Stimulated activated CD4-positive, alpha-beta T cell treated with anti-CD3 and anti-CD28 coated beads, Interleukin-12 subunit alpha, Interleukin-12 subunit beta, amount 100 ng/mL, for 48 hours (primary cell): ENCODE data around the gene YTHDF1.

ENCODE experiments used
- DNase-seq, 3 donors: peaks; one replicate each; pipeline ENCODE4 v3.0.0-alpha.2; 2020; ENCODE audit warnings: low read depth in 2 of 3, low spot score in 1 of 3

Gene YTHDF1

DNA sequence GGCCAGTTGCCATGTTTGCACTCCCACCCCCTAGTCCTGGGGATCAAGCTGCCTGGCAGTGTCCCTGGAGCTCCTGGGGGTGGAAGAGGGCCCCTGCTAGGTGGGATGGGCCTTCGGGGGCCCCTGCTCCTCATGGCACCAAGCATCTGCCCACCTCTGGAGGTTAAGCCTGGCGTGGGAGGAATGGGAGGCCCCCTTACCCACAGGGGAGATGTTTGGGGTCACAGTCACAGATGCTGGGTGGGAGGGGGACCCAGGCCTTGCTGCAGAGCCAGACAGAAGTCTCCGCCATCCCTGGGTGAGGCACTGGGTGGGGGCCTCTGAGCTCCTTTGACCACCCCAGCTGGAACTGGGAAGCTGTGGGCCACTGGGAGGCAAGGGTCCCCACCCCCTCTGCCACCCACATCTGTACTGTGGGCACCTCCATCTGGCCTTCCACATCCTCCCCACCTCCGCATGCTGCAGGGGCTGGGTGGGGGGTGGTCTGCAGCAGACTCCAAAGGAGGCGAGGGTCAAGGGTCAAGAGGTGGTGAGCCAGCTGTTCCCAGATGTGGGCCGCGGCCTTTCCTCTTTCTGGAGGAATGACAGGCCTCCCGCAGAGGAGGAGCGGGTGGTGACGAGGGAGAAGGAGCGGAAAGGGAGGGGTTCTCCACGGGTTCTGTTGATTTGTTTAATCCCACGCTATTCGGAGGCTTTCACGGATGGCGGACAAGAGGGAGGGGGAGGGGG, 41.5 kb downstream of the YTHDF1 start:
- no peak for DNase-seq

DNA sequence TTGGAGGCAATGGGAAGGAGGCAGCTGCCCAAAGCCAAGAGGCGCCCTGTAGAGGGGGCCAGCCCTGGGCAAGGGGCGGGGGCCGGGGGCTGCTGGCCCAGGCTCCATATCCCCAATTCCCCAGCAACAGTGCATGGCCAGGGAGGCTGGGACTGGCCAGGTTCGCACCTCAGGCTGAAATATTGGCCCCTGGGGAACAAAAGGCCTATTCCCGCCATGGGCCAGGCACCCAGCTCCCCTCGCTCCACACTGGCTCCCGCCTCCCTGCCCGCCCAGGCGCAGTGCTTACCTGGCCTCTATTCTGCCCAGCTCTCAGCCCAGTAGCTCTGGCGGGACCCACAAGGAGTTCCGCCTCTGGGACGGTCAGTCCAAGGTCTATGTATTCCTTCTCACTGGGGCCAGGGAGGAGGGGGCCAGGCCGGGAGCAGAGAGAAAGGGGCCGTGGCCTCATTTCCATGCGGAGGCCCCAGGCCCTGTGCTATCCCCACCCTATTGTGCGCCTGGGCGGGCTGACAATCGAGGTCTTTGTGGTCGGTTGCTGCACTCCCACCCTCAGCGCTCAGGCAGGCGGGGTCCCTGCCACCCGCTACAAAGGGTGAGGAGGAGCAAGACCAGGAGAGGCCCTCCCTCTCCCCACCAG, 42.3 kb downstream of the YTHDF1 start:
- DNase-seq, result no peak

DNA sequence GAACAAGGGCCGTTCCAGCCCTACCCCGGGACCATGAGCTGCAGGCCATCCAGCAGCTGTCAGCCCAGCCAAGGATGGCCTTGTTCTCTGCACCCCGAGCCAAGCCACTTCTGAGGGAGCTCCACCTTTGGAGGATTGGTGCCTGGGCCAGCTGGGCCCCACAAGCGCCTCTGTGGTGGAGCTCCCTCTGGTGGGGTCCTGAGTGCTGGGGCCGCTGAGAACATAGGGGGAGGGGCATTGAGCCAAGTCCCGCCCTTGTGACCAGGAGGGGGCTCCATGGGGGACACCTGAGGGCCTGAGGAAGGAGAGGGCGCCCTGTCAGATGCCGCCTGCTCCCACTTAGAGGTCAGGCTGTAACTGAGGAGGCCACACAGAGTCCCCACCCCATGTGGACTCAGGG, 43.2 kb downstream of the YTHDF1 start:
- DNase-seq, result no peak

- DNase-seq, result no peak
Measured at GRCh38 chr20:63171991-63172390, 43.9 kb downstream of the YTHDF1 start.

DNA sequence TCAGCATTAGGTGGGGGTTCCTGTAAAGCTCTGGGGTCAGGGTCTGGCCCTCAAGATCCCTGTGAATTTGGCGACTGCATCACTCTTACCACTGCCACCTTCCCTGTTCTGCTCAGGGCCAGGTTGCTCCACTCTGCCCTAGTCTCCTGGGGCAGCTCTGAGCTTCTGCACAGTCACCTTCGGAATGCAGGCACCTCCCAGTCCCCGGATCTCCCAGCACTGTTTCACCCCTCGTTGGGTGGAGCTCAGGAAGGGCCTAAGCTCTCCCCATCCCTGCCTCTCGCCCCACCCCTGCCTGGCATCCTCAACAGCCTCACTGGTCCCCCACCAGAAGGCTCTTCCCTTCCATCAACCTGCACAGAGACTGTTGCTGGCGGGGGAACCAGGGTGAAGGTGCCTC, 46.2 kb downstream of the YTHDF1 start:
- no peak for DNase-seq

DNA sequence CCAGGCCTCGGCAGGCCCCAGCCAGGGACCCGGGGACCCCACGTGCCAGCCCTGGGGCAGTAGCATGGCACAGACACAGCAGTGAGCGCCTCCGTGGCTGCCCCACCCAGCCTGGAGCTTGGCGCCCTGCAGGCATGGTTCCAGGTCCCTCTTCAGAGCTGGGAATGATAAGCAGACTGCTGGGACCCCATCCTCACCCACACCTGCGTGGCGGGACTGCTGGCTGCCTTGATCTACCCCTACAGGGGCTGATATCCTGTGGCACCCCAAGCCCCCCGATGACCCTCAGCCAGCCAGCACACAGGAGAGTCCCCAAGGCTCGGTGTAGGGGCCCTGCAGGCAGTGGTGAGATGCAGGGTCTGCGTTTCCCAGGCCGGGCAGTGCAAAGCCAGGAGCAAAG, 47.1 kb downstream of the YTHDF1 start:
- no peak for DNase-seq

- no peak for DNase-seq
Measured at GRCh38 chr20:63167918-63168520, 47.9 kb downstream of the YTHDF1 start.

DNA sequence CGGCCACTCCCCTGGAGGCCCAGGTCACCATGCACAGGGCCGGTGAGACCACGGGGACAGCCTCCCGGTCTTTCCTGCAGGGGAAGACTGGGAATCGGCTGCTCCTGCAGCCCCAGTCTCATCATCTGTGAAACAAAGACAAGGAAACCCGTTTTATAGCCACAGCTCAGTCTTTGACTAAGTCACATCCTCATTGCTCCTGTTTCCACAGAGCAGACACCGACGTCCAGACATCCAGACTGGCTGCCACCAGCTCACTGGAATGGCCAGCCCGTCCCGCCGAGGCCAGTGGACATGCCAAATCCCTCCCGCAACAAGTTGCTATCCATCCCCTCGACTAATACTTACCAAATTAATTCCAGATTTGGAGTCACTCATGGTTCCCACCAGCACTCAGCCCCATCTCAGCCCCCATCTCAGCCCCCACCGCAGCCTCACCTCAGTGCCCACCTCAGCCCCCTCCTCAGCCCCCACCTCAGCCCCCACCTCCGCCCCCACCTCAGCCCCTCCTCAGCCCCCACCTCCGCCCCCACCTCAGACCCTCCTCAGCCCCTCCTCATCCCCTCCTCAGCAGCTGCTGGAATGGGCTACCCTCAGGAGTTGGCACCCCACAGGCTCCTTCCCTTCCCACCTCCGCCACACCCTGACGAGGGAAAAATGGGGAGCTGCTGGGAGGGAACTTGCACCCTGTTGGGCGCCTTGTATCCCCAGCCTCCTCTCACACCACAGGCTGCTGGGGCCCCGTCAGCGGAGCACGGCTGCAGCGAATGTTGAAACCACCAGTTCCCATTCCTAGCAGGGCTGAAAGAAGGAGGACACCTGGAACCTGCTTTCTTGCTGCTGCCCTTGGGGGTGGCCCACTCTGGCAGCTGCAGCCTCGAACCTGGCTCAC, 48.7 kb downstream of the YTHDF1 start:
- DNase-seq, result no peak

DNA sequence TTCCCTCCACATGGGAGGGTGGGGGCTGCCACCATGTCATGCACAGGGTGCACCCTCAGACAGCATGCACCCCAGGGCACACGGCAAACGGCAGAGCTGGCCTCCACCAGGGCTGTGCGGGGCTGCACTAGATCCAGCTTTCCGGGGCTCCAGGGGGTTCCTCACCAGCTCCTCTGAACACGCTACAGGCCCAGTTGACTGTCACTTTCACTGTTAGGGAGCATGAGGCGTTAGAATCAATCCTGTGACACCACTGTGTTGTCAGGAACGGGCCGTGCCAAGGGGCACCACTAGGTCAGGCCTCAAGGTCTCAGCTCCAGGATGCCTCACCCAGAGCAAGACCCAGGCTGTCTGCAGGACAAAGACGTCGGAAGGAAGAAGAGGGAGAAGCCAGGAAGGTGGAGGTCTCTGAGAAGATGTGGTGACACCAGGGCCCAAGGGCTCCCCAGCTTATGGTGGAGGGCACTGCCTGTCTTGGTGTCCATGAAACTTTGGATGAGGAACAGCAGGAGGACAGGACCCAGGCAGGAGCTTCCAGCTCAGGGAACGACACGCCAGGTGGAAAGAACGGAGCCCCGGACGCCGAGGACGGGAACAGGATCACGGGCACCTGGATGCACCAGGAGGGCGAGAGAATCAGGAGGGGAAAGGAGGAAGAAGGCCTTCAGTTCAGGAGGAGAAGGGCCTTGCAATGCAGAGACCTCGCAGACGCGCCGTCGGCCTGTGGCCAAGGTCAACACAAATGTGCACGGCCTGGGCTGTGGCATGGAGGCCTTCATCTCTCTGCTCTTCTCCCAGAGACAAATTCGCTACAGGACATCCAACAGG, 49.5 kb downstream of the YTHDF1 start:
- no peak for DNase-seq

- DNase-seq, result no peak
Measured at GRCh38 chr20:63165356-63166192, 50.4 kb downstream of the YTHDF1 start.

GRCh38 chr20:63164484-63165355, 51.2 kb downstream of the YTHDF1 start:
- no peak for DNase-seq

DNA sequence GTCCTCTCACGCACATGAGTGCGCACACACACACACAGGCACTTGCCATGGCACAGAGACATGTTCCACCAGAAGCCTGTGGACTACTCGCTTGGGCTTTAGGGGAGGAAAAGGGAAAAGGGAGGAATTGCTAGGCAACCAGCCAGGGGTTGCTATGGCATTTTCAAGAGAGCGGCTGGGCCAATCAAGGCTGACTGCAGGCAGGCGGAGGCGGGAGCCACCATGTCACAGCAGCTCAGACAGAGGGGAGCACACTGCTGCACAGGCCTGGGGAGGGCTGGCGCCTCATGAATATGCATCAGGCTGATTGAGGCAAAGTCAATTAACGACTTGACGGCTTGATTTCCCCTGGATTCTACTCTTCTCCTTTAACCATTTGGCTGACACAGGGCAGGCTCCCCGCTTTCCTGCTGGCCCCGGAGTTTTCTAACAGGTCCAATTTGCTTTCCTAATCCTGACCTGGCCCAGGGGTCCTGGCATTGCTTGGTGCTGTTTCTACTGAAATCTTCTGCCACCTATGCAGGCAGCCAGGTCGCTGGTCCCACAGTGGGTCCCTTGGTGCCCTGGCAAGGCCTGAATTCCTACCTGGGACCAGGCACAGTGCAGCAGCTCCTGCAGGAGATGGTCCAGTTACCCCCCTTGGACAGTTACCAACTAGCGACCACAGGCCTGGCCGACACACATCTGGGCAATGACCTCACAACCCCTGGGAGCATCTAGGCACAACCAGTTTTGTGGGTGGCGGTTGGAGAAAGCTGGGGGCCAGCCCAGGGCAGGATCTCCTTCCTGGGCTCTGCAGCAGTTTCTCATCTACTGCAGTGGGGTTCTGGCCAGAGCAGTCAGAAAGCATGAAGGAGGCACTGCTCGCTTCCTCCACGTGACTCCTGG, 52.1 kb downstream of the YTHDF1 start:
- DNase-seq, result no peak

DNA sequence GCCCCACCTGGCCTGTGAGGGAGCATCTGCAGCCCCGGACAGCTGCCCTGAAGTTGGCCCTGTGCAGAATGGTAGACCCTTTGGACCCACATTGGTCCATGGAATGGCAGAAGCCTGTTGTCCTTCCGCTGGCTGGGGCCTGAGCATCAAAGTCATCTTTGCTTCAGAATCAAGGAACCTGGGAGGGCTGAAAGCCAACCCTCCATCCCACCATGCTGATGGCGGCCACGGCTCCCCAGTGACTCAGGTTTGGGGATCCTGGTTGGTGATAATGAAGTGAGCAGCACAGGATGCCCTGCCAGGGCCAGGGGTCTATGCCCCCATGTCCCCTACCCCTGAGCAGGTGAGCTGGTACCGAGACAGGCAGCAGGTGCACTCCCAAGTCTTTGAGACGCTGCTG, 52.8 kb downstream of the YTHDF1 start:
- no peak for DNase-seq

GRCh38 chr20:63162206-63162795, 53.6 kb downstream of the YTHDF1 start:
- DNase-seq, result no peak

- DNase-seq, result no peak
Measured at GRCh38 chr20:63161176-63161651, 54.7 kb downstream of the YTHDF1 start.

GRCh38 chr20:63160641-63161175, 55.2 kb downstream of the YTHDF1 start:
- DNase-seq, result no peak
